ENCODE measurements around the gene SORBS1.
A peak's percentile ranks its signal among the peaks of the same experiment; 100 is the strongest.

Gene SORBS1

DNA sequence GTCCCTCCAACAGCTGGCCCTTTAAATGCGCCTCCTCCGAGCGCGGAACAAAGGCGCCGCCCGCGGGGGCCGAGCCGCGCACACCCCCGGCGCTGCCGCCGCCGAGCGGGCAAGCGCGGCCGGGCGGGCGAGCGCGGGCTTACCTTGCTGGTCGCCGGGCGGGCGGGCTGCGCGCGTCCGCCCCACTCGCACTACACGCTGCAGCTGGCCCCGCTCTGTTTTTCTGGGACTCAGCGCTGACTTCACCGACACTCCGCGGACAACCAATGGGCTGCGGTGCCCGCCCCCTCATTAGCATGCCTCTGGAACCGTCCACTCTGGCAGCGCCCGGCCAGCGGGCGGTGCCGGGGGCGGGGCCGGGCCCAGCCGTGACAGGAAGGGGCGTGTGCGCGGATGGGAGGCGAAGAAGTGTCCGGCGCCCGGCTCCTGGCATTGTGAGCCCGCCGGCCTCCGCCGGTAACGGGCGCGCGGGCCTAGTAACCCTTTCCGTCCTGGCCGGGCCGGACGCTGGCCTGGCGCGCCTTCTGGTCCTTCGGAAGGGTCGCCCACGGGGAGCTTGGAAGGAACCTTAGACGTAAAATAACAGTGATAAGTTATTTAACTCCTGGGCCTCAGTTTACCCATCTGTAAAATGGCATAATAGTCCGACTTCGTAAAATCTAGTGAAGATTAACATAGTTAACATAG is at the start of gene SORBS1:
Gene SORBS1, minus strand, starts transcription at position 195 of the 687 bp plus-strand sequence. CDS start 120,236 bp downstream, outside the sequence.
- DNase-seq (ENCODE audit: low read depth), result peak; percentile 79

DNA sequence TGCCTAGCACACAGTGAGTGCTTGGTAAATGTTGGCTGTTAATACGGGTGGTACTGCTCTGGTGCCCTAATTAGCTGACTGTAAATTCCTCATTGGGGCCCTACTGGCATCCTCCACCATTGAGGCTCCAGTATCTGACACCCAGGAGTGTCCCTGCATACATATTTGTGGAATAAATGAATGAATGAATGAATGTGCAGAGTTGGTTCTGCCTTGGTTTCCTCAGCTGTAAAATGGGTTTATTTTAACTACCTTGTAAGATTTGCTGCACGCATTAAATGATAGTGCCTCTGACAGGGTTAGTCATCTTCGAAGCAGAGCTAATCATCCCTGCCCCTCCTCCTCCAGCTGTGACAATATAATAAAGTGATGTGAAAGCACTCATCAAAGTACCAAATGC is 49.6 kb upstream of the SORBS1 start:
- DNase-seq (ENCODE audit: low read depth), result no peak

DNA sequence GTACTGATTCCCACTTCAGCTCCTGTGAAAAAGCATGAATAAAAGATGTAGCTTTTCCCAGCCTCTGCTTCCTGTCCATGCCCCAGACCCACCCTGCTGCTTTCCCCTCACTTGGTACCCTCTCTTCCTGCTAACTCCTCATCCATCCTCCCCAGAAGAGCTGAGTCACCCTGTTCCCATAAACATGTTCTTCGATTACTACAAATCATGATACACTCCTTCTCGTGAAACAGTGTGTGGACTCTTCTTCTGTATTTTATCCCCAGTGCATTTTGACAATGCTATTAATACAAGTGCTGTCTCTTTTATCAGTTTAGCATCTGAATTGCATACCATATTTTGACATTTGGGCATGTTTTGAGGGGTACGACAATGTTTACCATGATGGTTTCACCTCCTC is 45.8 kb upstream of the SORBS1 start:
- no peak for DNase-seq (ENCODE audit: low read depth)

DNA sequence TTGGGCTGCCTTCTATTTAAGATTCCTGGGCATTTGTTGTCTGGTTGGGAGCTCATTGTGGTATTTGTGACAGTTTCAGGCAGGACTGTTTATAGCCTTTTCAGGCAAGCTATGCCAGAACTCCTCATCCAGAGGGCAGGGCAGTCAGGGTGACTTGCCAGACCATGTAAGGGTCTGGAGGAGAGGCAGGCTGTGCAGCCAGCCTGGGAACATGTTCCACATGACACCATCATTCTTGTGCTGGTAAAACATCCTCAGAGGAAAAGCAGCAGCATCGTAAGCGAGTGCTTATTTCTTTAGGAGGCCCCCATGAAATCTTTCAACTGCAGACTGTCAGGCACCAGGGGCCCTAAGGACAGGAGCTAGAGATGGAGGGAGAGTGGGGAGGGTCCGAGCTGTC is 44.0 kb upstream of the SORBS1 start:
- DNase-seq (ENCODE audit: low read depth), result no peak

DNA sequence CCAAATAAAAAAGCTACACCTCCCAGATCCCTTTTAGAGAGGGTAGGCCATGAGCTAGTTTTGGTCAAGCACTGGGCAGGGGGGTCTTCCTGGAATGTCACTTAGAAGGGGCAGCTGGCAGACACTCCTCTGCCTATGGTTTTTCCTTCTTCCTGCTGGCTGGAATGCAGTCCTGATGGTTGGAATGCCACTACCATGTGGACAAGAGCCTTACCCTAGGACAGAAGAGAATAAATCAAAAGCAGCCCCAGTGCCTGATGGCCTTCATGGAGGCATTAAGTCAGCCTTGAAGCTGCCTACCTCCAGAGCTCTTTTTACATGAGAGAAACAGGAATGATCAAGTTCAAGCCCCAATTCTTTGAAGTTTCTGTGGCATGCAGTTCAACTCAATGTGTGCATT is 43.5 kb upstream of the SORBS1 start:
- DNase-seq (ENCODE audit: low read depth), result no peak

DNA sequence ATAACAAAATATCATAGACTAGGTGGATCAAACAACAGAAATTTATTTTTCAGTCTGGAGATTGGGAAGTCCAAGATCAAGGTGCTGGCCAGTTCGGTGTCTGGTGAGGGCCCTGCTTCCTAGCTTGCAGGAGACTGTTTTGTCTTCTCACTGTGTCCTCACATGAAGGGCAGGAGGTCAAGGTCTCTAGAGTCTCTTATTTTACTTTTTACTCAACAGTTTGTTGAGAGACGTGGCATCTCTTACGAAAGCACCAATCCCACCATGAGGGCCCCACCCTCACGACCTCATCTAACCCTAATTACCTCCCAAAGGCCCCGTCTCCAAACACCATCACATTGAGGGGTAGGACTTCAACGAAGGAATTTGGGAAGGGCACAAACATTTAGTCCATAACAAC is 41.2 kb upstream of the SORBS1 start:
- DNase-seq (ENCODE audit: low read depth), result no peak

DNA sequence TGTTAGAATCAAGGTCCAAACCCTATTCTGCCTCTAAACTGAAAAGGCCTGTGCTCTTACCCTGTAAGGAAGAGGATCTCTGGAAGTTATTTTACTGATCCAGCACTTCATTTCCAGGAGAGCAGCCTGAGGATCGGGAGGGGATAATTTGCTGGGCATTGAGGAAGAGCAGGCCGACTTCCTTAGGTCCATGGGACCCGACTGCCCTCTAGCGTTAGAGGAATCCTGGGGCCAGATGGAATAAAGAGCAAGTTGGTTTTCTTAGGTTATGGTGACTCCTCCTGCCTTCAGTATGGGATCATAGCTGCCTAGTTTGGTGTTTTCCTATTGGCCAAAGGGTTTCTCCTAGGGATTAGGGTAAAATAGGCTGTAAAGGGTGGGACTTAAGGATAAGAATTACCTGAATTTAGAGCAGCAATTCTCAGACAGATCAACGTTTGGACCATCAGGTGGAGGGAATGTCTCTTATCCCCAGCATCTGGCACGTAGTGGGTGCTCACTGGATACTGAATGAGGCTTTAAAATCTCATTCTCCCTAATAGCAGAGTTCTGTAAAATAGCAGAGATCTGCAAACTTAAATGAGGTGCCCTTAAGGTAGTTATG is 40.0 kb upstream of the SORBS1 start:
- DNase-seq (ENCODE audit: low read depth), result peak; percentile 77

DNA sequence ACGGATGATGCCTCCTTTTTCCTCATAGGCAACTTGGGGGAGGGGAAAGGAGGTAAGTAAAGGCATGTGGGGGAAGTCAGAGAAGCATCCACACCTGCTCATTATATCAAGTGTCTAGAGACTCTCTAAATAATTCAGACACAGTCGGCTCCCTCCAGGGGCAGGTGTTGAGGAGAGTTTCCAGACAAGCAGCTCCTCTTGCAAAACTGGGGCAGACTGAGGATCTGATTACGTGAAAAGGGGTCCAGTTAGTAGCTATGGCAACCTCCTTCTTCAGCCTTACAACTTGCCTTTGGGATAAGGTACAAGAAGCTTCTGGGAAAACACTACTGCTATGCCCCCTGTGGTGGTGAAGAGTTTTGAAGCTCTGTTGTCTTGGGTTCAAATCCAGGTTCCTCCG is 39.0 kb upstream of the SORBS1 start:
- DNase-seq (ENCODE audit: low read depth), result no peak

DNA sequence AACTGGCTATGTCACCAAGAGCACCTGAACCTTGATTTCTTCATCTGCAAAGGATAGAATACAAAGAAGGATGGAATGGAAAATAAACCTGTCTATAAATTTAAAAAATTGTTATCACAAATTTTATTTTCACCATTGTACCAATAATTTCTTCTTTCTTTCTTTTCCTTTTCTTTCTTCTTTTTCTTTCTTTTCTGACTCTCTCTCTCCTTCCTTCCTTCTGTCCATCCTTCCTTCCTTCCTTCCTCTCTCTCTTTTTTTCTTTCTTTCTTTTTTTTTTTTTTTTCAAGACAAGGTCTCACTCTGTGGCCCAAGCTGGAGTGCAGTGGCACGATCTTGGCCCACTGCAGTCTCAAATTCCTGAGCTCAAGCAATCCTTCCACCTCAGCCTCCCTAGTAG is 36.6 kb upstream of the SORBS1 start:
- DNase-seq (ENCODE audit: low read depth), result no peak

DNA sequence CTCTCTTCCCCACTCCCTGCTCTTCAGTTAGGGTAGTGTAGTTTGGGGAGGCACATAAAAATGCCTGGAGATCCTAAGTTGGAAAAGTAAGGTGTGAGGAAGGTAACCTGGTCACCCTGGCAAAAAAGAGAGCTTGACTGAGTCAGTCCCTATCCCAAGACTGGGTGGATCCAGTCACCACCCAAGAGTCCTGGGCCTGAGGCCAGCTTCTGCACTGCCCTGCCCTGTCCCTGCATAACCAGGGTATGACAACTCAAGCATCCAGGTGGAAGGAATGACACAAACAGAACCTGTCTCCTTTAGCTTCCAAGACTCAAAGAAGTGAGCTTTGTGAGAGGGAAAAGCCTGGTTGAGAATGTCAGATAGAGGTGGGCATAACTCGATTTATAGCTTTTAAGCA is 26.9 kb upstream of the SORBS1 start:
- no peak for DNase-seq (ENCODE audit: low read depth)

DNA sequence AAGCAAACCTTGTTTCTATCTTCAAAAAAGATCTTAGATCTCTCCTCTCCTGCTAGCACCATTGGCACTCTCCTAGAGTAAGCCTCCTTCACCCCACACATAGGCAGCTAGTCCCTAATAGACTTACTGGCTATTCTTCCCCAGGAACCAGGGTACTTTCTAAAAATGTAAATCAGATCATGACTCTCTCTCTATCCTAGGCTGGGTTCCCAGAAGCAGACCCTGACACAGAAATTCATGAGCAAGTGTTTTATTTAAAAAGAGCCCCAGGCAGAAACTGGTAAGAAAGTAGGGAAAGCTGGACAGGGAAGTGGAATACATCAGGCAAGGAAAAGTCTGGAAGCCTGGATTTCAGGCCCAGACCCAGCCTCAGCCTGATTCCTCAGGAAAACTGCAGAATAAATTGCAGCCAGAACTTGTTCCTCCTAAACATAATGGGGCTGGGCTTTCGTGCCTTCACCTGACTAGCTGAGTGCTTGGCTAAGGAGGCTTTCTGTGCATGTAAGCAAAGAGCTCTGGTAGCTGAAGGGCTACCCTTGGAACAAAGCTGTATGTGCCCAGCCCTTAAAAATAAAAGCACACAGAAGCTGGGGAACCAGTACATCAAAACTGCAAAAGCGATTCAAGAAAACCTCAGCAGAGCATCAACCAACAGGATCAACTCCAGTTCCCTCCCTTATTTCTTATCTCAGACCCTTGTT is 18.8 kb upstream of the SORBS1 start:
- DNase-seq (ENCODE audit: low read depth), result no peak

DNA sequence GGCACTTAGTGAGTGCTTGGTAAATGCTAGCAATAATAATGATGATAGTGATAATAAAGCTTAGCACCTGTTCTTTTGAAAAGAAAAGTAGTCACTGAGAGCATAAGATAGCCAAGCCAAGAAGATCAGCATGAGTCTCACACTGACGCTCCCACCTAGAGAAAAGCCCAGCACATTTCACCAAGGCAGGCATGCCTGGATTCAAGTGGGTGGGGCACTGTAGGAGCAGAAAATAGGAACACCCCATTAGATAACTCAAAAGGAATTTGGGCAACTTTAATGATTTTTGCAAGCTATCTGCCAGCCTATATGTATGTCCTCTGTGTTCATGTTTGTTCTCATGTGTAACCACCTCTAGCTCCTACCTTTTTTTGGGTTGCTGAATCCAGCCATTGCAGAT is 18.1 kb upstream of the SORBS1 start:
- no peak for DNase-seq (ENCODE audit: low read depth)

DNA sequence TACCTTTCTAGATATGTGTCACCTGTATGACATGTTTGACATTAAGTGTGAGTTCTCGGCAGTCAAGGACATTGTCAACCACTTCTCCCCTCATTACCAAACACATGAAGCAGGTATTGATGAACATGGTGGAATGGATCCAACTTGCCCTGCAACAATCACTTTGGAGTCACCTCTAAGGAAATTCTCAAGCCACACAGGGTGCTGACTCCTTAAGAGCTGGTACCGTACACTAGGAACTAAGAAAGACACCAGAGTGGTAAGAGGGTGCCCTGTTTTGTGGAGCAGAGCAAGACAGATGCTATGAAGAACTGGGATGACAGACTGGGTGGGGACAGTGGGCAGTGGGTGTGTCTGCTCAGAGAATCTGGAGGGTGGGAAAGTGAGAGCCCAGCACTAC is 17.4 kb upstream of the SORBS1 start:
- DNase-seq (ENCODE audit: low read depth), result no peak

DNA sequence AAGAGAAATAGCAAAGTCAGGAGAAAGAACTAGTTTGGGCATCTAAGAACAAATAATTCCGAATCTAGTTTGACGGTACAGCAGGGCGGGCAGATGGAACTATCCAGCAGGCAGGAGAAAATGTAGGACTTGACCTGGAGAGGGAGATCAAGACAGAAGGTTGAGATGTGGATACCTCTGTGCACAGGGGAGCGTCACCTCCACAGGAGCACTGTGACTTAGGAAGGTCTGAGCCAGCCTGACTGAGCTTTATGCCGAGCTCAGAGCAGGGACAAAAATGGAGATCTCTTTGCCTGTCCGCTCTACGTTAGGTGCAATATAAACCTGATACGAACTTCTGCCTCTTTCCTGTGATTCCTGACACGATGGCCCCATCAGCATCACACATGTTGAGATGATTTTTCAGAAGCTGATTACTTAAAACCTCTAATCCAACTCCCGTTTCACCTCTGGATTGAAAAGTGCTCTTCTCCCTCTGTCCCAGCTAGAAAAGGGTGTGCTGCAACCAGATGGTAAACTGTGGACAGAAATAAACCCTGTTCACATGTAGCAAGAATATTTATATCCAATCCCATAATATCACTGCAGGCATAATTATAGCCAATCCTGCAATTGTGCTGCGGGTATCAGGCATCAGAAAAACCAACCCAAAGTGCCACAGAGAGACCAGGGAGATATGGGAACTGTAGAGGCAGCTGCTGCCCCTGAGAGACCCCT is 13.6 kb upstream of the SORBS1 start:
- DNase-seq (ENCODE audit: low read depth), result no peak

DNA sequence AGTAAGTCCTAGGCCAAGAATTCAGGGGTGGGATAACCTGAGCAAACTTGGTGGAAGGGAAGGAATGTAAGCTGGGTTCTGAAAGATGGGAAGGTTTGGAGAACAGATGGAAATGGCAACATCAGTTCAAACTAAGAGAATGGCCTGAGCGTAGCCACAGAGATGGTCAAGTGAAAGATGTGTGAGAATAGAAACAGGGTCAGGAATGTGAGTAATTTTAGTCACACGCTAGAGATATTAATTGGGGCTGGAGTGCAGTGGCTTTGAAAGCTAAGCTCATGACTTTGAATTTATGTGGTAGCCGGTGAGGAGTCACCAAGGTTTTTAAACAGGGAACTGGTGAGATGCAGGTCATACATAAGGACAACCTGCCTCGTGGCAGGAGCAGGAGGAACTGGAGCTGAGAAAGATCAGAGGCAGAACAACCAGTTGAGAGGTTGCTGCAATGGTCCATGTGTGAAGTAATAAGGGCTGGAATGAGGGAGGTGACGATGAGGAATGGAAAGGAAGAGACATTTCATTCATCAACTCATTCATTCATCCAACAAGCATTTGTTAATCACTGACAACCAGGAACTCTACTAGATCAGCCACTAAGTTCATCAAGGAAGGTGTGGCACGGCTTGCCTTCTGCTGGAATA is 12.9 kb upstream of the SORBS1 start:
- no peak for DNase-seq (ENCODE audit: low read depth)

DNA sequence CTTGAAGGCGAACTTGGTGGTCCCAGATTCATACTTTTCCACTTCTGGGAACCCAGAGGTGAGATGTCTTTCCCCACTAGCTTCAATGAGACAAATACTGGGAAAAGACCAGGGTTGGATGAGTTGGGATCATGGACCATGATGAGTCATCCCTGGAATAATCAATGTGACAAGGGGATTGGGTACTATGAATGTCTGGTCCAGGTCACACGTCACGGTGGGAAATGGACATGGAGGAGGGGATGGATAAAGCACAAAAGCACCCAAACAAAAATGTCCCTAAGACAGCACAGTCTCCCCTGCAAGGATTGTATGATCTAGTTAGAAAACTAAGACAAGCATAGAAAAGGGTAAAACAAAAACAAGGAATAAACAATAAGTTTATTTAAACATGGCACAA is 12.4 kb upstream of the SORBS1 start:
- DNase-seq (ENCODE audit: low read depth), result no peak

DNA sequence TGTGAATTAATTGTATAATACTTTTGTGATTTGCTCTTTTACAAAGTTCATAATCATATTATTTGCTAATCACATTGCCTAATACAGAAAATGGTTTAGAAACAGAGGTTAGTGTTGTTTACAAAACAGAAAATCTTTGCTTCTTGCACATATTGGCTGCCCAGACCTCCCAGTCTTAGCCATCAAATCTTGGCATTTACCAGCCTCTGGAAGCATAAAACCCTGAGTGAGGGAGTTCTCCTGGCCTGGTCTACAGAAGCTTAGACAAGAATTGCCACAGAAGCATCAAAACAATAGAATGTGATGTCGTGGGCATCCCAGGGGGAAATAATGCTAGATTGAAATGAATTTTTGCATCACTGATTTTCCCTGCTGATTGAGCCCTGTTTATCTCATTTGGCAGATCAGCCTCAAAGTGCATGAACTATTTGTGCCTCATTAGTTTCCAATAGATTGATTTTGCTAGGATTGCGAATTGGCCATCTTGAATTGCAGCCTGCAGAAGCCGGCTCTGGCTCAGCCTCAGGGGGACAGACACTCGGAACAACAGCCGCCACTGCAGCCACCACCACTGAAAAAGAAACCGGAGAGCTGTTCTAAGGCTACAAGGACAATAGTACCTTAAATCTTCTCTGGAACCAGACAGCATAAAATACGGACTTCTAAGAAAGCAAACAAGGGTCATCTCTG is 11.1 kb upstream of the SORBS1 start:
- no peak for DNase-seq (ENCODE audit: low read depth)

DNA sequence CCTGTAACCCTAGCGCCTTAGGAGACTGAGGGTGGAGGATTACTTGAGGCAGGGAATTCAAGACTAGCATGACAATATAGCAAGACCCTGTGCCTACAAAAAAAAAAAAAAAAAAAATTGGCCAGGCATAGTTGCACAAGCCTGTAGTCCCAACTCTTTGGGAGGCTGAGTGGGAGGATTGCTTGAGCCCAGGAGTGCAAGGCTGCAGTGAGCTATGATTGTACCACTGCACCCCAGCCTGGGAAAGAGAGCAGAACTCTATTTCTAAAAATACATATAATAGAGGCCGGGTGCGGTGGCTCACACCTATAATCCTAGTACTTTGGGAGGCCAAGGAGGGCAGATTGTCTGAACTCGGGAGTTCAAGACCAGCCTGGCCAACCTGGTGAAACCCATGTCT is 10.2 kb upstream of the SORBS1 start:
- DNase-seq (ENCODE audit: low read depth), result no peak

DNA sequence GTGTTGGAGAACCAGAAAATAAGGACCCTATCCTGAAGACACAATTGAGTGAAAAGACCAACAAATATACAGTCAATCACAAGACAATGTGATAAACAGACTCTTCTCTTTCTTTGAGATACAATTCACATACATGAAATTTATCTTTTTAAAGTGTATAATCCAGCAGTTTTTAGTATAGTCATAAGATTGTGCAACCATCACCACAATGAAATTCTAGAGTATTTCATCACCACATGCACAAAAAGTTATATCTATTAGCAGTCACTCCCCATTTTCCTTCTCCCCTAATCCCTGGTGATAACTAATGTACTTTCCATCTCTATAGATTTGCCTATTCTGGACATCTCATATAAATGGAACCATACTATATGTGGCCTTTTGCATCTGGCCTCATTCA is 8.2 kb upstream of the SORBS1 start:
- DNase-seq (ENCODE audit: low read depth), result no peak

DNA sequence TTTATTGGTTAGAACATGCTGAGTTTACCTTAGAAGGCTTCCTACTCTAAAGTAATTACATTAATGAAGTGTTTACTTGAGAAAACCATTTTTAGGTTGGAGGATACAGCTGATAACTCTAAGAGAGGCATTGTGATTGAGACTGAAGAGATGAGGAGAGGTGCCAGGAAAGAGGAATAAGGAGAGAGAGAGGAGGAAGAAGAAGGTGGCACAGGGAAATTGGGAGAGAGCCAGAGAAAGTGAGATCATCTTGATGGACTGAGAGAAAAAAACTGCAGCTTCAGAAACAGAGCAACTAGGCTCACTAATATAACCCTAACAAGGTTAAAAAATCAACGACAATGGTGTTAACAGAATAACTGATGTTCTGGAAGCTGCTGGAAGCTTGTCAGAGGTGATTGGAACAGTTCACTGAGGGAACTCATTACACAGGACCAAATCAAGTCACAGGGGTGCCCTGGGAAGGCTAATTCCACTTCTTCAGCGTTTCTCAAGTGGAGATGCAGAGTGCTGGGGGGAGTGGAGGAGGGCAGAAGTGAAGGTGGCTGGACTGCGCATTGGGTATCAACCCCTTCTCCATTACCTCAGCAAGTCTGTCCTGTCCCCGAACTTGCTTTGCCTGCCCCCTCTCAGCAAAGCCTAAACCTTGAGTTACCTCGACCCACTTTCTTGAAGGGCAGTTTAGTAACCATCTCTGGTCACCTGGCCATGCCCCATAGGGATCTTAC is 6.9 kb upstream of the SORBS1 start:
- no peak for DNase-seq (ENCODE audit: low read depth)

DNA sequence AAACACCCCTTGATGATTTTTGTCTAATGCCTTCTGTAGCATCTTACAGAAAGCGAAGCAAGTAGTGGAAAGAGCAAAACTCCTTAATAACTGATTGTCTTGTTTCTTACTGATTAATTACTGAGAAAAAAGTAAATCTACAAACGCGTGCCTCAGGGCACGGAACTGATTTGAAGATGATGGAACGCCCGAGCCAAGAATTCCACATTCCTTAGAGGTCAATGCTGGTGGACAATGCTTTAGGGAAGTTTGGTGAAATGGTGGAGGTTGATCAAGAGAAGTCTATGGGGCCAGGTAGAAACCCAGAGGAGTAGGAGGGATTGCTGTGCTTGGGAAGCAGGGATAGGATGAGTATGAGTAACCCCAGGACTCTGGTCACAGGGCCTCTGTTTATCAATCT is 5.0 kb upstream of the SORBS1 start:
- no peak for DNase-seq (ENCODE audit: low read depth)
